H1 (cell line): ENCODE data around the gene BLOC1S4. TPM values are rescaled to one million over a fixed set of nuclear protein-coding genes. Genes with fewer than 3 reads are reported as not detected.

Source experiments
- CTCF ChIA-PET: fragments of 300-600 bp; sonication (Branson Sonifier 250); formaldehyde crosslinking; loops from one replicate; lab custom pipeline; 2021; ENCODE audit not compliant: partially characterized antibody; lab: Charles Lee
- POLR2A ChIA-PET: fragments of 300-600 bp; sonication (Branson Sonifier 250); formaldehyde crosslinking; loops from one replicate; lab custom pipeline; 2021; ENCODE audit warnings: inconsistent platforms; ENCODE audit not compliant: partially characterized antibody; lab: Charles Lee
- DNase-seq, 2 experiments: peaks; one replicate each; pipeline versions ENCODE4 v3.0.0 to v3.0.0-alpha.2; 2010 to 2022; ENCODE audit warnings: low spot score in 2 of 2, low read depth in 1 of 2, mixed read lengths in 1 of 2
- FAIRE-seq: peaks from 2 replicates; lab custom pipeline; 2011; peaks lifted over from hg19 to GRCh38; lab: Jason Lieb, UNC
- H2AFZ ChIP-seq: 2 replicates; pipeline ENCODE4 v1.8.1; 2012; ENCODE audit warnings: low read length, inconsistent platforms
- H2AK5ac ChIP-seq: 2 replicates; pipeline ENCODE4 v1.6.1; 2013; ENCODE audit warnings: low read depth, low read length
- H2BK120ac ChIP-seq: replicated peaks from 2 replicates; pipeline ENCODE3; 2013; ENCODE audit warnings: low read depth, low read length, inconsistent platforms
- H2BK12ac ChIP-seq: 2 replicates; pipeline ENCODE4 v1.6.1; 2013; ENCODE audit warnings: low read depth, low read length
- H2BK15ac ChIP-seq: 2 replicates; pipeline ENCODE4 v1.6.1; 2013; ENCODE audit warnings: low read length
- H2BK20ac ChIP-seq: 2 replicates; pipeline ENCODE4 v1.6.1; 2013; ENCODE audit warnings: low read length
- H2BK5ac ChIP-seq: 2 replicates; pipeline ENCODE4 v1.6.1; 2013; ENCODE audit warnings: low read depth, low read length
- H3K14ac ChIP-seq: 2 replicates; pipeline ENCODE4 v1.6.1; 2013; ENCODE audit warnings: inconsistent platforms; ENCODE audit not compliant: insufficient read length
- H3K18ac ChIP-seq: 2 replicates; pipeline ENCODE4 v1.6.1; 2013; ENCODE audit warnings: low read length; ENCODE audit errors: extremely low read depth
- H3K23ac ChIP-seq: 2 replicates; pipeline ENCODE4 v1.6.1; 2013; ENCODE audit warnings: inconsistent platforms; ENCODE audit not compliant: insufficient read length
- H3K23me2 ChIP-seq: 2 replicates; pipeline ENCODE4 v1.6.1; 2013; ENCODE audit warnings: low read depth, low read length
- H3K27ac ChIP-seq: 2 replicates; pipeline ENCODE4 v1.6.1; 2011; ENCODE audit warnings: low read depth, low read length, inconsistent platforms
- H3K27me3 ChIP-seq, 4 experiments: replicated peaks in 1 of 4; 1 replicate in 1 of 4; 2 replicates in 3 of 4; pipeline versions ENCODE4 v1.6.1 to v1.8.1; 2011 to 2013; ENCODE audit warnings: low read length in 3 of 4, mild to moderate bottlenecking in 3 of 4, inconsistent platforms in 2 of 4, mixed read lengths in 2 of 4, moderate library complexity in 1 of 4; ENCODE audit not compliant: control insufficient read depth in 3 of 4, insufficient read depth in 3 of 4; ENCODE audit errors: extremely low read depth in 1 of 4
- H3K36me3 ChIP-seq, 4 experiments: 2 replicates each; pipeline versions ENCODE4 v1.6.1 to v1.8.1; 2011 to 2013; ENCODE audit warnings: mild to moderate bottlenecking in 4 of 4, low read length in 3 of 4, moderate library complexity in 2 of 4, control low read depth in 1 of 4, inconsistent platforms in 1 of 4; ENCODE audit not compliant: insufficient read depth in 4 of 4, control insufficient read depth in 2 of 4
- H3K4ac ChIP-seq: replicated peaks from 2 replicates; pipeline ENCODE3; 2013; ENCODE audit warnings: low read length, low read depth, mixed read lengths, inconsistent platforms; ENCODE audit not compliant: insufficient read length
- H3K4me1 ChIP-seq, 4 experiments: replicated peaks in 1 of 4; 1 replicate in 1 of 4; 2 replicates in 3 of 4; pipeline versions ENCODE4 v1.6.1 to v1.8.1; 2011 to 2013; ENCODE audit warnings: low read length in 3 of 4, inconsistent platforms in 2 of 4, mixed read lengths in 1 of 4; ENCODE audit not compliant: insufficient read depth in 4 of 4, control insufficient read depth in 3 of 4
- H3K4me2 ChIP-seq, 2 experiments: 2 replicates each; pipeline versions ENCODE4 v1.6.1 to v1.8.1; 2011 to 2013; ENCODE audit warnings: low read depth in 2 of 2, low read length in 2 of 2, control low read depth in 1 of 2, inconsistent platforms in 1 of 2, mild to moderate bottlenecking in 1 of 2; ENCODE audit not compliant: insufficient read depth in 1 of 2
- H3K4me3 ChIP-seq, 4 experiments: fragments of 200-600, 300-600 bp in 1 of 4; sonication (generic), shearing (Covaris generic), sonication (Bioruptor Twin) in 1 of 4; 2 replicates each; pipeline versions ENCODE4 v1.5.1 to v1.8.1; 2011 to 2016; ENCODE audit warnings: low read length in 4 of 4, low read depth in 3 of 4, control low read depth in 2 of 4, inconsistent platforms in 2 of 4, mild to moderate bottlenecking in 2 of 4, mixed read lengths in 1 of 4, moderate library complexity in 1 of 4; ENCODE audit not compliant: insufficient read depth in 2 of 4; ENCODE audit errors: extremely low read depth in 1 of 4
- H3K56ac ChIP-seq: replicated peaks from 2 replicates; pipeline ENCODE3; 2013; ENCODE audit warnings: low read depth, mild to moderate bottlenecking, mixed read lengths, low read length, inconsistent platforms; ENCODE audit not compliant: insufficient read length
- H3K79me1 ChIP-seq: 2 replicates; pipeline ENCODE4 v1.6.1; 2013; ENCODE audit warnings: low read depth, low read length, control low read depth
- H3K79me2 ChIP-seq, 2 experiments: 2 replicates each; pipeline versions ENCODE4 v1.6.1 to v1.8.1; 2012 to 2013; ENCODE audit warnings: low read length in 2 of 2, mild to moderate bottlenecking in 2 of 2, inconsistent platforms in 1 of 2; ENCODE audit not compliant: insufficient read depth in 2 of 2, control insufficient read depth in 1 of 2
- H3K9ac ChIP-seq, 4 experiments: replicated peaks in 1 of 4; 1 replicate in 1 of 4; 2 replicates in 3 of 4; pipeline versions ENCODE4 v1.6.1 to v1.8.1; 2011 to 2013; ENCODE audit warnings: low read depth in 3 of 4, low read length in 3 of 4, control low read depth in 2 of 4, mild to moderate bottlenecking in 2 of 4, moderate library complexity in 2 of 4, inconsistent platforms in 1 of 4; ENCODE audit errors: extremely low read depth in 1 of 4
- H3K9me3 ChIP-seq, 2 experiments: 2 replicates each; pipeline versions ENCODE4 v1.6.1 to v1.8.1; 2012 to 2013; ENCODE audit warnings: mild to moderate bottlenecking in 2 of 2, moderate library complexity in 2 of 2, control low read depth in 1 of 2, inconsistent platforms in 1 of 2, low read depth in 1 of 2, low read length in 1 of 2, mixed read lengths in 1 of 2; ENCODE audit not compliant: insufficient read depth in 2 of 2
- H4K20me1 ChIP-seq, 2 experiments: replicated peaks in 1 of 2; 2 replicates each; pipeline versions ENCODE3 to v1.8.1; 2011 to 2013; ENCODE audit warnings: inconsistent platforms in 2 of 2, low read length in 2 of 2, mild to moderate bottlenecking in 1 of 2; ENCODE audit not compliant: insufficient read depth in 2 of 2, control insufficient read depth in 1 of 2
- H4K5ac ChIP-seq: 2 replicates; pipeline ENCODE4 v1.6.1; 2013; ENCODE audit warnings: low read length, low read depth, mixed read lengths, inconsistent platforms; ENCODE audit not compliant: insufficient read length
- H4K8ac ChIP-seq: 2 replicates; pipeline ENCODE4 v1.8.0; 2013; ENCODE audit warnings: mild to moderate bottlenecking, moderate library complexity, low read length, inconsistent platforms; ENCODE audit not compliant: insufficient read depth; ENCODE audit errors: extremely low read depth
- H4K91ac ChIP-seq: replicated peaks from 2 replicates; pipeline ENCODE3; 2013; ENCODE audit warnings: low read length, mixed read lengths, inconsistent platforms; ENCODE audit not compliant: insufficient read length
- CBX5 ChIP-seq: fragments of 300-800, 300-1000 bp; sonication (generic); IDR thresholded peaks from 2 replicates; pipeline ENCODE4 v1.7.1; 2016; ENCODE audit warnings: antibody characterized with exemption, low read length, low read depth
- CREB1 ChIP-seq: IDR thresholded peaks from 2 replicates; pipeline ENCODE4 v1.6.1; 2012; ENCODE audit warnings: inconsistent platforms
- KDM1A ChIP-seq: fragments of 200-600, 300-600 bp; sonication (generic); IDR thresholded peaks from 2 replicates; pipeline ENCODE4 v1.7.1; 2016; ENCODE audit warnings: mild to moderate bottlenecking, low read length, borderline replicate concordance
- TEAD4 ChIP-seq: IDR thresholded peaks from 2 replicates; pipeline ENCODE4 v1.6.1; 2012; ENCODE audit warnings: low read depth, low read length, inconsistent platforms, mixed read lengths
- YY1 ChIP-seq: IDR thresholded peaks from 2 replicates; pipeline ENCODE4 v1.6.1; 2011; ENCODE audit warnings: low read depth, mild to moderate bottlenecking, low read length
- WGBS, 2 experiments: shearing (Covaris generic) in 1 of 2; methylation state at CpG; one replicate each; pipeline versions ENCODE4 v1.1.6 to v1.1.7; 2013 to 2015; ENCODE audit warnings: low lambda C conversion rate in 2 of 2, mixed read lengths in 2 of 2, inconsistent platforms in 1 of 2, low coverage in 1 of 2, missing lambda C conversion rate in 1 of 2; ENCODE audit not compliant: insufficient replicate concordance in 2 of 2, insufficient coverage in 1 of 2, insufficient read length in 1 of 2; ENCODE audit errors: extremely low coverage in 1 of 2, missing lambda C conversion rate in 1 of 2; 5-methylcytosine and 5-hydroxymethylcytosine counted together
- polyA plus RNA-seq, 7 experiments: library from polyadenylated mRNA; depleted of rRNA in 3 of 7; stranded (reverse) in 5 of 7; unstranded in 2 of 7; fragments of >200 nt in 5 of 7; fragments of 200-250 nt in 2 of 7; gene quantifications; 1 replicate in 5 of 7; 2 replicates in 1 of 7; 4 replicates in 1 of 7; pipeline versions ENCODE4 v1.2.1 to v1.2.3, GENCODE V29; 2011 to 2013; ENCODE audit warnings: missing spikeins in 2 of 7, mixed read lengths in 2 of 7
- total RNA-seq: library from RNA; stranded (reverse); fragmentation: NEBNext Ultra II Directional; extraction: Animal tissue kit (Norgen Biotek cat#: 25700); gene quantifications from 2 replicates; pipeline ENCODE4 v1.2.1, GENCODE V29; 2021
- TF ChIP-seq, protein P1 (sequence below): IDR thresholded peaks from 2 replicates; pipeline ENCODE4 v1.6.1; 2012; ENCODE audit warnings: low read length, inconsistent platforms

The BLOC1S4 gene
- total and polyA plus RNA-seq, 2 of the 8 experiments (the other 6 are each of a cell fraction or from before 2014, with no cell fraction given): 19.1 to 27.8 TPM

DNA sequence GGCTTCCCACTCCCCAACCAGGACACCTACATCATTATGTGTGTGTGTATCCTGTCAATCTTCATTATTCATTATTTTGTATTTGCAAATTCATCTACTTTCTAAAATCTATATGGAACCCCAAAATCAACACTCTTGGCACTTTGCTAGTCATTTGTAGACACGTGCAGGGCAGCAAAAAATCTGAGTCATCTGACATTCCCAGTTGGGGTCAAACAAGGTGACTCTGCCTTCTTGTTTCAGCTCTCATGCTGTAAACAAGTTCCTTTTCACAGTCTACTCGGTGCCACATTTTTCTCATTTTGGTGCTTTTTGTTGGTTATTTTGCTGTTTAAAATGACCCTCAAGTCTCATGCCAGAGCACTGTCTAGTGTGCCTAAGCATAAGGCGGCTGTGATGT, 12.2 kb upstream of the BLOC1S4 start:
- Histone ChIP-seq H3K14ac (no peak overlapping the region), H2BK5ac (no peak overlapping the region), H3K36me3 (peaks cover 0 to 24% (median 7%) of the 10 kb centered on the region in 4 experiments; a peak in 5 of 8 replicates), H3K9me3 (peaks cover 3 to 5% of the 10 kb centered on the region in 2 experiments; a peak in 2 of 4 replicates), H2BK20ac (no peak overlapping the region), H3K79me2 (peaks cover 20 to 56% of the 10 kb centered on the region in 2 experiments), H3K23ac (no peak overlapping the region), H3K27ac (no peak overlapping the region), H4K91ac (no peak overlapping the region), H3K56ac (no peak overlapping the region), H4K20me1 (peaks cover 0 to 7% of the 10 kb centered on the region in 2 experiments), H2AFZ (no peak overlapping the region), H3K23me2 (peaks cover 7% of the 10 kb centered on the region), H2BK12ac (no peak overlapping the region), H4K8ac (no peak overlapping the region), H3K4me1 (peaks cover 0 to 9% (median 2%) of the 10 kb centered on the region in 4 experiments; a peak in 4 of 7 replicates), H3K4ac (no peak overlapping the region), H2BK15ac (no peak overlapping the region), H3K18ac (no peak overlapping the region), H3K4me3 (no peak overlapping the region), H3K79me1 (peaks cover 12% of the 10 kb centered on the region), H3K9ac (no peak overlapping the region), H4K5ac (no peak overlapping the region), H3K4me2 (no peak overlapping the region), H2AK5ac (no peak overlapping the region), H3K27me3 (no peaks in the 10 kb centered on the region), H2BK120ac (no peak overlapping the region)
- TF ChIP-seq, protein P1, sequence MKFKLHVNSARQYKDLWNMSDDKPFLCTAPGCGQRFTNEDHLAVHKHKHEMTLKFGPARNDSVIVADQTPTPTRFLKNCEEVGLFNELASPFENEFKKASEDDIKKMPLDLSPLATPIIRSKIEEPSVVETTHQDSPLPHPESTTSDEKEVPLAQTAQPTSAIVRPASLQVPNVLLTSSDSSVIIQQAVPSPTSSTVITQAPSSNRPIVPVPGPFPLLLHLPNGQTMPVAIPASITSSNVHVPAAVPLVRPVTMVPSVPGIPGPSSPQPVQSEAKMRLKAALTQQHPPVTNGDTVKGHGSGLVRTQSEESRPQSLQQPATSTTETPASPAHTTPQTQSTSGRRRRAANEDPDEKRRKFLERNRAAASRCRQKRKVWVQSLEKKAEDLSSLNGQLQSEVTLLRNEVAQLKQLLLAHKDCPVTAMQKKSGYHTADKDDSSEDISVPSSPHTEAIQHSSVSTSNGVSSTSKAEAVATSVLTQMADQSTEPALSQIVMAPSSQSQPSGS: no peak
- TF ChIP-seq YY1 (no peak), TEAD4 (no peak), CREB1 (no peak), KDM1A (no peak), CBX5 (no peak)
- FAIRE-seq (no peak), DNase-seq (no peak)
- ChIA-PET POLR2A (no interaction called here), CTCF (interaction anchor here (0.5 to 1.7 kb wide), 5 partner anchors 8 to 333 kb away, joined by 3 to 5 read pairs (median 3); no protein-coding TSS in a partner anchor)
- WGBS, 2 experiments: 84% methylated on average over 3 of the region's 3 CpGs; no CpG with 5 or more reads in 1 of the 2 experiments
